Activated T-cell treated with anti-CD3 and anti-CD28 coated beads for 1 hour (primary cell): Measurements from ENCODE around the gene TBATA.

Experiments
- DNase-seq: peaks from one replicate; pipeline ENCODE4 v3.0.0-alpha.2; 2020; ENCODE audit warnings: low read depth

The TBATA gene, protein sequence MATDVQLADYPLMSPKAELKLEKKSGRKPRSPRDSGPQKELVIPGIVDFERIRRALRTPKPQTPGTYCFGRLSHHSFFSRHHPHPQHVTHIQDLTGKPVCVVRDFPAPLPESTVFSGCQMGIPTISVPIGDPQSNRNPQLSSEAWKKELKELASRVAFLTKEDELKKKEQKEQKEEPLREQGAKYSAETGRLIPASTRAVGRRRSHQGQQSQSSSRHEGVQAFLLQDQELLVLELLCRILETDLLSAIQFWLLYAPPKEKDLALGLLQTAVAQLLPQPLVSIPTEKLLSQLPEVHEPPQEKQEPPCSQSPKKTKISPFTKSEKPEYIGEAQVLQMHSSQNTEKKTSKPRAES

DNA sequence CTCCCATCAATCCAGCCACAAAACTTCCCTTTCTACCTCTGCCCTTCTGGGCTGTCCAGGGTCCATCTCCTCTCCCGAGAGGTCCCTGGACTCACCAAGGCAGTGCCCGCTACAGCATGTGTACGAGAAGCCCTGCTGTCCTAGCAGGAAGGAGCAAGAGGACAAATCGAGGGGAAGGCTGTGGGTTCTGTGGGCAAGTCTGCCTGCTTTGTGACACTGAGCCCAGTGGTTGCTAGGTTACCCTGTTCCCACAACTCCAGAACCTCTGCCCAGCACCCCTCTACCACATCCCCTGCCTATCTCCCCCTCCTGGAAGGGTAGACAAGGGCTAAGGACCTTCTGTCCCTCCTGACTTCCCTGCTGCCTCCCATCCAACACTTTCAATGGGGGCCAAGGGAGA, at the start of gene TBATA:
TSS of gene TBATA (minus strand) at position 188 of the 400 bp plus-strand sequence. CDS start 1,998 bp downstream, outside the sequence.
- no peak for DNase-seq

DNA sequence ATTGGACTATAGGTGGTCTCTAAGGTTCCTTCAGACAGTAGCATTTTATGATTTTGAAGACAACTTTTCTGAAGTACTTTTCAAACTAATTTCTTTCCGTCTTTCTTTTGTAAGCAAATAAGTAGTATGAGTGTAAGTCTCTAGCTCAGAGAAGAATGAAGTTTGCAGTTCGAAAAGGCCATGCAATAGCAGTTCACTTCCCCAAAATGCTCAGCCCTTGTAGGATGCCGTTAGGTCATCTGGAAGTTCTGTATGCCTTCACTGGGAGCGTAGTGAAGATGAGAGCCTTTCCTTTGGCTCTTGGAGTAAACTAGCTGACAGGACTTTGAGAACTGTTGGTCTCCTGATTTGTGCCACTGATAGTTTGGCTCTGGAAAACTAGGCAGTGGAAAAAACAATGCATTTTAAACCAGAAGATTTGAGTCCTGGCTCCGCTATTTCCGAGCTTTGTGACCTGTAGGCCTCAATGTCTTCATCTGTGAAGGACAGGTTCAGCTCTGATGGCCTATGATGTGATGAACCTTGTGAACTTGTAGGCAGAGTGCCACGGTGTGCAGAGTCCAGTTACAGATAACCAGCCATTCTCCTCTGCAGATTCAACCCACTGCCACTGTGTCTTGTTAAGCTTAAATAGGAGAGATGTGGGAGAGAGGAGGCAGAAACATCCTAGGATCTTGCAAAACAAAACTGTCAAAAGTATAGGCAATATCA, 49.4 kb upstream of the TBATA start:
- no peak for DNase-seq

DNA sequence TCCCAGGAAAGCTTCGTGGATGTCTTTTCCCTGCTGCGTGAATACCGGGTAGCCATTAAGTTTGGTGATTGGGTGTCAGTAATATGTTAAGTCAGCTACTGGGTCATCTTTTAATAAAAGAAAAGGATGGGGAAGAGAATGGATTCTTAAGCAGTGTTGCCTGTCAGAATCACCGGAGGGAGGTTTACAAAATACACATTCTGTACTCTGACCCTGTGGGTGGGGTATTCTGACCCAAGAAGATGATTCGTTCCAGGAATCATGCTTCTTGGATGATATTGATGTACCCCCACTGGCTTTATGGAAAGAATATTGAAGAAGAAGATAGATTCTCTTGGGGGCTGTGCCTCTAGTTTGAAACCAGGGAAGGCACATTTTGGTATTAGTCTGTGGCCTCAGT, 48.8 kb upstream of the TBATA start:
- DNase-seq = no peak

DNA sequence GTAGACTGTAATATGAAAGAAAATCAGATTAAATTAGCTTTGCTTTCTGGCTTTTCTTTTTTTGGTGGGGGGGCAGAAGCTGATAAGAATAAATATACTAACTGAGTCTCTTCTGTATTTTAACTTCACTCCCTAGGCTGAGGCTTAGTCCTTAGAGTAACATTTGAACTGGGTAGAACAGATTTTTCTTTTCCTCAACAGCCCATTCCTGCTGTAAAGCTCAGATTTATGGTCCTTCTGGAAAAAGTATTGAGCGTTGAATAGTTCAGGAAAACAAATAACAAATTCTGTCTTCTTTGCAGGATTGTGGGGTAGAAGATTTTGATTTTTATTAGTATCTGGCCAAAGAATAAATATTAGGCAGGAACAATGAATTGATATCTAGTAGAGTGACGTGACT, 48.4 kb upstream of the TBATA start:
- no peak for DNase-seq

DNA sequence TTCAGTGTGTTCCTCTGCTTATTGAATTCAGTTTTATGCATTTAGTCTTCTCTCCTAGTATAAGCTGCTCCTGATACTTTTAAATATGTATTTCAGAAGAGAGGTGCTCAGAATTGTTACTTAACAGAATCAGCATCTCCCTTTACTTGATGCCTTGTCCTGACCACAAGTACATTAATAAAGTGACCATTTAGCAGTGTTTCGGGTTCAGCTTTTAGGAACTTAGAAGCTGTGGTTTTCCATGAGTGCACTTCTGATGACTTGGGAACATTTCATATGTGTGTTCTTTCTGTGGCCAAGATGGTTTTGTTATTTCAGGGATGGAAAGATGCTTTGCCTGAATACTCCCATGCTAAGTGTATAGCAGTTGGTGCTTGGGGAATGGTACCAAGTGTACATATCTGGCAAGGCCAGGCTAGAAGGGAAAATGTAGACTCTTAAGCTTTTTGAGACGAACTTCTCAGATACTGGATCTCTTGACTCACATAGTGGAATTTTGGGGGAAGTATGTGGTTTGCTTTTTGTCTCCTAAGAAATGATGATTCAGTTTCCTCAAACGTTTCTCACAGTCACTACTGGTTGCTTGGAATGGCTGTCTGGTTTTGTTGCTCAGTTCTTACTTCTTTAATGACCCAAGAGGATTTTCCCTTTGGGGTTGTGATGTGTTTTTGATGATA, 47.8 kb upstream of the TBATA start:
- no peak for DNase-seq

DNA sequence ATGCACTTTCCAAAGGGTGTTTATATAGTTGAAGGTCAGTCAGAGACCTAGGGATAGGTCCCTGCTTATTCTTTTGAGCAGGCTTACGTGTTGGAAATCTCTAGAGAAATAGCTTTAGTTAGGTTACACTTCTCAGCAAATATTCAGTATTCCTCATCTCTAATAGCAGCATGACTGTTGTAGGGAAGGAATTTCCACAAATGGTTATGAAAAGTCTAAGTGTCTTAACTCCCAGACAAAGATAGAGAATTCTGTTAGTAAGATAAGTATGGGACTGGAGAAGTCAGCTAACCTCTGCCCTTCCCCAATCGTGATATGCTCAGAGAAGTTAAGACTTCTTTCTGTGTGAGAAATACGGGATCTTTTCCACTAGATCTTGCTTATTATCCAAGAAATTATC, 47.0 kb upstream of the TBATA start:
- DNase-seq = no peak

DNA sequence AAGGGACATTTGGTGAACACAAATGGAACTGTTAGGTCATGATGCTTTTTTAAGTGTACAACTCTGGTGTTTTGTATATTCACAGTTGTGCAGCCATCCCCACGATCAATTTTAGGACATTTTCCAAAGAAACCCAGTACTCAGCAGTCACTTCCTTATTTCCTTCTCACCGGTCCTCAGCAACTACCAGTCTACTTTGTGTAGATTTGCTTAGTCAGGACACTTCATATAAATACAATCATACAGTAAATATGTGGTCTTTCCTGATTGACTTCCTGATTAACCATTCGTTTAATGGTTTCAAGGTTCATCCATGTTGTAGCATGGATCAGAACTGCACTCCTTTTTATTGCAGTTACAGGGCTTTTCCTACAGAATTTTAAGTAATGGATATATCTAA, 45.0 kb upstream of the TBATA start:
- no peak for DNase-seq

DNA sequence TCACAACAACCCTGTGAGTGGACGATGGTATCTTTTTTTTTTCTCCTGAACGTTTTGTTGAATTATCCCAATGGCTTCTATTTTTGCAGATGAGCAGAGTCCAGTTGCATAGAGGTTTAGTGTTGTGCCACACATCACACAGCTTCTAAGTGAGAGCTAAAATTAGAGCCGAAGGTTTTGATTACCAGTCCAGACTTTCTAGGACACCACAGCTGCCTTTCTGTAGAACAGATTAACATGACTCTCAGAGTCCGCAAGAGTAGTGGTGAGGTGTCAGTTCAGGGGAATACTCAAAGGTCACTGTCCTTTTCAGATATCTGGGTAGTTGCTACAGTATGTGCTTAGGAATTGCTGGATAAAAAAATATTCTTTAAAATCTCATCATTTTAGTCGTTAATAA, 44.4 kb upstream of the TBATA start:
- DNase-seq = no peak

DNA sequence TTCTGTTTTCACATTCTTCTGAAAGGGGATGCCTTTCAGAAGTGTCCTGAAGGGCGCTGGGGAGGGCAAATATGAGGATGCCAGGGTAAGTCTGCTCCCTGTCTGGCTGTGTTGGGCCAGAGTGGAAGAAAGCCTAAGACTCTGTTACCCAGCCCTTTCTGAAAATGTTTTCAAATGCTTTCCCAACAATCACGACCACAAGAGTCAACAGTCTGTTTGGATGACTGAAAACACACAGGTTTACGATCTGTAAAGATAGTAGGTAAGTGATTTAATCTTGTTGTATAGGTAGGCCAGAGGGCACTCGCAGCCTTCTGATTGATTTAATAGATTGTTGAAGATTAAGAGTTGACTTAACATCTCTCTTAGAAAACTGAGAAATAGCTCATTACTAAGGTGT, 43.7 kb upstream of the TBATA start:
- DNase-seq = no peak

DNA sequence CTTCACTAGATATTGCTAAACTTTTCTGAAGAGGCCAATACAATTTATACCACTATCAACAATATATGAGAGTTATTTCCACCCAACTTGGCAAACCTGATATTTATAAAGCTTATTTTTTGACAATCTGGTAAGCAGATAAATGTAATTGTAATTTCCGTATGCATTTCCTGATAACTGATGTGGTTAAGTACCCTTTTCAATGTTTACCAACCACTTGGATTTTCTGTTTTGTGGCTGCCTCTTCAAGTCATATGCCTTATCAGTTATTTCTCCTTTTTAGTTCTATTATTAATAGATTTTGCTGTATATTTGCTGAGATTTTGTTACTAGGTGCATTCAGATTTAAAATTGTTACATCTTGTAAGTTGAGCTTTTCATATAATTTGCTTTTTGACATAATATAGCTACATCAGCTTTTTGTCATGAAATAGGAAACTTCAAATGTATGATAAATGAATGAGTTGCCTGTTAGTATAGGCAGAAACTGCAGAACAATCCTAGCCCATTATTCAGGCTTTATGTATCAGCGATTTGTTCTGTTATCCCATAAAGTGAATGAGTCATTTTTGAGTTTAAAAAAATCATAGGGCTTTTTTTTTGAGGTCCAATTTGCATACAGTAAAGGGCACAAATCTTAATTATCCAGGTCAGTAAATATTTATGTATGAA, 42.0 kb upstream of the TBATA start:
- DNase-seq = no peak

DNA sequence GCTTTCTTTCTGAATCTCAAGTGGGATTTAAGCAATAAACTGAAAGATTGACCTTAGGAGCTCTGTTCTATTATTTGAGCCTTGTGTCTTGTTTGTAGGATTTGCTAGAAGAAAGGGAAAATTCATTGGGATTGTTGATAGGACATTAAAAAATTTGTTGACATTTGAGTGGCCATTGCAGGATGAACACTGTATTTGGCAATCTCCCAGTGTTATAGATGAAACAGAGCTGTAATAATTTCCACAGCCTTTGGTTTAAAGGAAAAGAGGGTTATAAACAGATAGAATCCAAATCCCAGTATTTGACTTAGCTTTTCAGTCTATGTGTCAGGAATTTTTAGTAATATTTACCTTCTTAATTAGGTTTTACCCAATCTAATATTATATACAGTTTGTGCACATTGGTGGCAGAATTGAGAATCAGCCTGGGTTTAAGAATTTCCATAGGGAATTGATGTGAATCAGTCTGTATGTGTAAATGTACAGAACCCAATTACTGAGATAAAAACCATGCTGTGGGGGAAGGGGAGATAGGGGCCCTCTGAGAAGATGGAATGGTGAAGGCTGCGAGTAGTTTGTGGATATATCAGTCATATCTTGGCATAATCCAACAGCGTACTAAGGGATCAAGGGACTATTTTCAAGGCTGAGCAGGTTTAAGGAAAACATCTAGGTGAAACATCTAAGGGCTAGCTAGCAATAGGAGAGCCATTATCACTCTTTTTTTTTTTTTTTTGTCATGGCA, 37.1 kb upstream of the TBATA start:
- DNase-seq = no peak

DNA sequence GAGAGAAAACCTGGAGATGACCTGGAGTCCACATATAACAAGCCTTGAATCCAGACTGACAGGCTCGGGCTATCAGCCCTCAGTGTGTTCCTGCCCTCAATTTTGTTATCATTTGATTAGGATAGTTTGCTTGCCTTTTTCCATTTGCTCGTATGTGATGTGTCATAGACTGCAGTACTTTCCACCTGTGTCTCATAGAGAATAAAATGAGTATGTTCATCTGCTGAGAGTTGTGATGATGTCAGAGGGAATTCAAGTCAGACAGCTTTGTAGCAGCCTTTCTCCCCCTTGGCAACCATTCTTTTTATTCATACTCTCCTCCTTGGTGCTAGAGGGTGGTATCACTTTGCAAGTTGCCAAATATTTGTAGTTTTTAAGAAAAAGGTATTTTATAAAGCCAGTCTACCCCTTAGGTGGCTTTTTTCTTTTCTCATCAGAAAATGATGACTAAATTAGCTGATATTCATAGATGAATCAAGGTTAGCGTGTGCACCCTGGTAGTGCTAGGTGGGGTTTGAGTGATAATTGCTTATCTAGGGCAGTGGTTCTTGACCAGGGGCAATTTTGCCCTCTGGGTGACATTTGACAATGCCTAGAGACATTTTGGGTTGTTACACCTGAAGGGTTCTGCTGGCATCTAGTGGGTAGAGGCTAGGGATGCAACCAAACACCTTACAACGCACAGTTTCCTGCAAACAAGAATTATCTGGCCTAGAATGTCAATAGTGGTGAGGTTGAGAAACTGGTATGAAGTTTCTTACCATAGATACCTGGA, 36.0 kb upstream of the TBATA start:
- no peak for DNase-seq

DNA sequence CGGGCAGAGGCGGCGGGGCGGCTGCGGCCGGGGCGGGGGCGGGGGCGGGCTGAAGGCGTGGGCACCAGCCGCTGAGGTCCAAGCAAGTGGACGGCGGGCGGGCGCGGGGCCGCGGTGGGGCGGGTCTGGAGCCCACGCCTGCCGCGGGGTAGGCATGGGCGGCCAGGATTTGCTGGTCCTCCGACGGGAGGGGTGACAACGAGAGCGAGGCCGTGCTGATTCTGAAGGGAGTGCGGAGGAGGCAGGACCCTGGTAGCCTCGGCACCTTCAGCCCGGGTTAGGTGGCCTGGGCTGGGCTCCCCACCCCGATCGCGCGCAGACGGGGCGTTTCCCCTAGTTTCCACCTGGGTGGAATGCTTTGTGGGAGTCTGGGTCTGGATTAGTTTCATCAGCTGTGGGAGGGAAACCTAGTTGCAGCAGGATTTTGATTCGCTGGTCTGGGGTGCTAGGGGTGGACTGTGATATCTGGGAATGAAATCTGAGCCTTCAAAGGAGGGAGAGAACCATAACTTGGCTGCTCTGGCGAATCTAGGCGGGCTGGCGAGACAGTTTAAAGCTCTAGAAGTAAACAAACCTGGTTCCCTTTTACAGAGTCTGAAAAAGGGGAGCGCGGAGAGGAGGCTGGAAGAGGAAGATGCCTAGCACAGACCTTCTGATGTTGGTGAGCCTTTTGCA, 31.2 kb upstream of the TBATA start:
- DNase-seq = peak; percentile 23

DNA sequence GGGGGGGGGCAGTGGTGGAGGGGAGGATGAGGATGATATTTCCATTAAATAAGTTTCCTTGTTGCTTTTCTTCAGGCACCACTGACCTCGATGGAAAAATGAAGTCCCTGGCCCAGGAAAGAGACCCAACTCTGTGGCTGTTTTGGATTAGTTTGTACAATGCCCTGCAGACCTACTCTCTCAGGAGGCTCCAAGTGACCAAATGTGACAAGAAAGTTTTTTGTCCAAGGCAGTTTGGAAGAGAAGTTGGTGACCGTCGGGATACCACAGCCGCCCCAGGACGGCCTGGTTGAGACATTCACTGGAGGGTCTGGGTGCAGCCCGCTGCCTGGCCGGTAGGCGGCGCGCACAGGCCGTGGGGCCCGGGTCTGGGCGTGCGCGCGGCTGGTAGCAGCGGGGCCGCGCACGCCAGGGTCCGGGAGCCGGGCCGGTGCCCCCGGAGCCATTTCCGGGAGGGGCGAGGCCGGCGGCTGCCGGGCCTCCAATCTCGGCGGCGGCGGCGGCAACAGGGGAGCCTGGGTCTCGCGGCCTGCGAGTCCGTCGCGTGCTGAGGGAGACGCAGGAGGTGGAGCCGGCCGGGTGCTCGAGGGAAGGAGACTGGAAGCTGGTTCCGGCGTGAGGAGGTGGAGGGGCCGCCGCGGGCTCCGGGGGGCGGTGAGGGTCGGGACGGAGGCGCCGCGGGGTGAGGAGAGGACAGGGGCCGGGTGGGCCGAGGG, 30.5 kb upstream of the TBATA start, which contains the start of gene SGPL1:
TSS of gene SGPL1 (plus strand) at position 445 of the 716 bp plus-strand sequence. CDS start 906 bp downstream, outside the sequence.
- peak; percentile 83 for DNase-seq

DNA sequence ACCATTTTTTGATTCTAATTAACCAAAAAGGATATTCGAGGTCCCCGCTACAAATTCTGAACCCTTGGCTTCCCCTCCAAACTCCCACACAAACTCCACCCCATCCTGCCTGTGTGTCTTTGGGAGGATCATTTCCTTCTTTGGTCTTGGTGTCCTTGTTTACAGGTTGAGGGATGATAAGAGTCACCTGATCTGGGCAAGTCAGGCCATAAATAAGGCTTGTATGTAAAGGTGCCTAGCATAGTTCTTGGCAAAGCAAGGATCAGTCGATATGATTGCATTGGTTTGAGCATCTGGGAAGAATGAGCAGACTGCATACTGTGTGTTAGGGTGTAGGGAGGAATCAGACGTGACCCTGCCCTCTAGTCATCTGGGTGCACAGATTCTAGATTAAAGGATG, 28.9 kb upstream of the TBATA start:
- DNase-seq = no peak

DNA sequence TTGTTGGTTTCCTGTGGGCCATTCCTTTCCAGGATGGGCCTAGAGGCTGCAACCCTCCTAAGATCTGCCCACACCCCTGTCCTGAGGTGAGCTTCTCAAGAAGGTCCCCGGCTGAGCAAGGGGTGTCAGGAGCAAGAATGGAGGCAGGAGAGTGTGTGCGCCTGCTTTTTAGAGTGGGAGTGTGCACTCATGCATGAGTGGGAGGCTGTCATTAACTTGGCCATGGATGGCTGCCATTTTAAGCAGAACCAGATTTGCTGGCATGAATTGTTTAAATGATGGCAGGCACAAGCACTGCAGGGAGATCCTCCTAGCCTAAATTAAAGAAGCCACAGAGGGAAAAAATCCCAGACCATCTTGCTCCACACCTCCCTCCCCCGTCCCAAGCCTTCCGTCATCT, 27.6 kb upstream of the TBATA start:
- DNase-seq = no peak

DNA sequence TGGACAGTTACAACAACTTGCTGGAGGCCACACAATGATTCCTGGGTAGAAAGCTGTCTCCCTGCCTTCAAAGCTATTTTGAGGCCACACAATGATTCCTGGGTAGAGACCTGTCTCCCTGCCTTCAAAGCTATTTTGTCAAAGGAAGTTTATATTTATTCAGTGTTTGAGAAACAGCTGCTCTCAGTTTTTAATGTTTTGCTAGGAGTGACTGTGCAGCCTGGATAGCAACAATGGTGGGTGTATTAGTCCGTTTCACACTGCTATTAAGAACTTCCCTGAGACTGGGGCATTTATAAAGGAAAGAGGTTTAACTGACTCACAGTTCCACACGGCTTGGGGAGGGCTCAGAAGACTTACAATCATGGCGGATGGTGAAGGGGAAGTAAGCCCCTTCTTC, 26.7 kb upstream of the TBATA start:
- DNase-seq = no peak

DNA sequence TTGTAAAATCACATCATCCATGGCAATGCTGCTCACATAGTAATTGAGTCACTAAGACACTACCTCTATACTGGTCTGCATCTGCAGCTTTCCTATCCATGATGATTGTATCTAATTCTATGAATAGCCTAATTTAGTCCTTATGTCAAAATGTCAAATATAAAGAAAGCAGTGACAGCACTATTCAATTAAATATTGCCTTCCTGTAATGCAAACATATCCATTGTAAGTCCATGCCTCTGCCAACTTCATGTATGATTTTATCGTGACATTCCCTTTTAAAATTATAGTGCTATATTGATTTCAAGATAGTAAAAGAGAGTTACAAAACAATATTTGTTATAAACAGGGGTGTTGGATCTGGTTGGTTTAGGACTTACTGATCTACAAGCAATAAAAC, 25.8 kb upstream of the TBATA start:
- no peak for DNase-seq

DNA sequence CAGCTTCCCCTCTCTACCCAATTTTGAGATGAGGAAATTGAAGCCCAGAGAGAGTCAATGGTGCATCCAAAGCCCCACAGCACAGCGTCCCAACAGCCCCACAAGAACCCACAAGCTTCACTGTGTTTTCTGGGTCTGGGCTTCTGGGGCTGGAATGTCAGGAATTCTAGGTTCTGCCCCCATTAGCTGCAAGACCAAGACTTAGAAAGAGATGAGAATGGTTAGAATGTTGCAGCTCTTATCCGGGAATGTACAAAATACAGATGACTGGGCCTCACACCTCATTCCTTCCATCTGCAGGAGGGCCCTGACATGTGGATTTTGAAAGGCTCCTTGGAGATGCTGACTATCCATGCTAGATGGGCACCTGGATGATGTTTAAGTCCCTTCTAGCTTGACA, 24.5 kb upstream of the TBATA start:
- DNase-seq = no peak
